Hematopoietic multipotent progenitor cell treated with erythropoietin and hydrocortisone succinate and interleukin-3 and kit ligand, for 17 days (in vitro differentiated cells): Measurements from ENCODE around the gene LIPG.

Source experiments
- DNase-seq: peaks from one replicate; pipeline ENCODE4 v3.0.0-alpha.2; 2015; ENCODE audit warnings: low spot score

Gene LIPG

GRCh38 chr18:49612515-49613033, 50.7 kb downstream of the LIPG start:
- DNase-seq = no peak

GRCh38 chr18:49613141-49613640, 51.3 kb downstream of the LIPG start:
- DNase-seq = no peak

GRCh38 chr18:49613641-49614151, 51.8 kb downstream of the LIPG start:
- DNase-seq = no peak

- no peak for DNase-seq
Observed at GRCh38 chr18:49616618-49617328, 54.9 kb downstream of the LIPG start.

- DNase-seq = no peak
Observed at GRCh38 chr18:49617329-49617695, 55.5 kb downstream of the LIPG start.

- DNase-seq = no peak
Observed at GRCh38 chr18:49617865-49618264, 56.0 kb downstream of the LIPG start.

GRCh38 chr18:49618742-49619681, 57.2 kb downstream of the LIPG start:
- no peak for DNase-seq

GRCh38 chr18:49619801-49620200, 57.9 kb downstream of the LIPG start:
- DNase-seq = no peak

- DNase-seq = no peak
Observed at GRCh38 chr18:49621301-49621700, 59.4 kb downstream of the LIPG start.

- no peak for DNase-seq
Observed at GRCh38 chr18:49621717-49622351, 60.0 kb downstream of the LIPG start.

- no peak for DNase-seq
Observed at GRCh38 chr18:49623571-49623970, 61.7 kb downstream of the LIPG start.

- no peak for DNase-seq
Observed at GRCh38 chr18:49625021-49625691, 63.3 kb downstream of the LIPG start.

GRCh38 chr18:49626842-49627467, 65.1 kb downstream of the LIPG start:
- DNase-seq = no peak

GRCh38 chr18:49628119-49628518, 66.3 kb downstream of the LIPG start:
- no peak for DNase-seq

- DNase-seq = no peak
Observed at GRCh38 chr18:49628881-49629795, 67.3 kb downstream of the LIPG start.

- no peak for DNase-seq
Observed at GRCh38 chr18:49630246-49630699, 68.4 kb downstream of the LIPG start.

GRCh38 chr18:49631146-49631866, 69.4 kb downstream of the LIPG start:
- DNase-seq = no peak

- no peak for DNase-seq
Observed at GRCh38 chr18:49632588-49632987, 70.7 kb downstream of the LIPG start.

GRCh38 chr18:49638209-49638785, 76.4 kb downstream of the LIPG start:
- DNase-seq = no peak
